Measurements from ENCODE around the gene CAMK2D.

The CAMK2D gene

GRCh38 chr4:113419631-113420030 is 341.9 kb downstream of the CAMK2D start:
- DNase-seq = no peak

DNA sequence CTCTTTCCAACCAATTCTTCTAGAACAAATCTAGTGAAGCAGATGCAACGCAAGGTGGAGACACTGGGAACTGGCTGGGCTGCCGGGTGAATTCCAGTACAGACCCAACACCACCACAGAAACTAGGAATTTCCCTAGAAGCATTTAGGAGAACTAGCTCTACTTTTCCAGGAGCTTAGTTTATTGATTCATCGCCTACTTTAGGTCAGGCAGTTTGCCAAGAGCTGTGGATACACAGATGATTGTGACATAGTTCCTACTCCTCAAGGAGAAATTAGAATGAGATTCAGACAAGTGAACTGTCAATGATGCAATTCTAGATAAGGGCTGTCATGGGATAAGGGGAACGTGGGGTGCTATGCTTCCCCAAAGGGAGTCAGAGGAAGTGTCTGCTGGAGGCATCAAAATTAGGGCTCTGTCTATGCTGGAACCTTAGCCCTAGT is 350.0 kb downstream of the CAMK2D start:
- no peak for DNase-seq

DNA sequence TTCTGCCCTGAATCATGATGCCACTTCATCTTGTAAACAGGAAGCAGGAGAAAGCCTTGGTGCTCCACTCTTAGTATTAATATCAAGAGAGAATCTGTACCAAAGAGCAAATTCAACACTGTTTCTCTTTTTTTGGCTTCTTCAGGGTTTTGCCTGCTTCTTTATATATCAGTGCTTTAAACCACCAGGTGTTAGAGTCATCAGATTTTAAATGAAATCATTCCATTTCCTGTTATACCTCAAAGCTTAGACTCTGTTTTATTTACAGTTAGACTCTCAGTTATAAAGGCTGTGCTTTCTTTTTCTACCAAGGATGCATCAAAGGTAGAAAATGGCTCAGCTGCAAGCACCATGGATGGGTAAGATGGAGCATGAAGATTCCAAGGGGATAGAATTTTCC is 350.9 kb downstream of the CAMK2D start:
- no peak for DNase-seq

GRCh38 chr4:113409181-113409580 is 352.4 kb downstream of the CAMK2D start:
- no peak for DNase-seq

DNA sequence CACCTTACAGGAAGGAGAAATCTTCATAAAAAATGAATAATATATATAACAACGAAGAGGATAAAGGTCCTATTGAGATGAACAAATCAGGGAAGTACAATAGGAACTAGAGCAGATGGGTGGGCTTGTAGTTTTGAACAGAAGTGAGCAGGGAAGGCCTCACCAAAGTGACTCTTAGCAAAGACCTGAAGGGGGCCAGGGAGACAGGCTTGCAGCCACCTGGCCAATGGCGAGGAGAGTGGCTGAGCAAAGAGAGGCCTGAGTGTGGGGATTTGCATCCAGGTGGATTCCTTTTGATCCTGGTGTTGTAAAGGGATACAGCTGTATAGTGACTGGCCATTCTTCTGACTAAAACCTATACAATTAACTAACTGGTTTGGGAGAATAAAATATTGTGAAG is 354.1 kb downstream of the CAMK2D start:
- peak; percentile 72 for DNase-seq

GRCh38 chr4:113406723-113407016 is 354.9 kb downstream of the CAMK2D start:
- DNase-seq = peak; percentile 58

DNA sequence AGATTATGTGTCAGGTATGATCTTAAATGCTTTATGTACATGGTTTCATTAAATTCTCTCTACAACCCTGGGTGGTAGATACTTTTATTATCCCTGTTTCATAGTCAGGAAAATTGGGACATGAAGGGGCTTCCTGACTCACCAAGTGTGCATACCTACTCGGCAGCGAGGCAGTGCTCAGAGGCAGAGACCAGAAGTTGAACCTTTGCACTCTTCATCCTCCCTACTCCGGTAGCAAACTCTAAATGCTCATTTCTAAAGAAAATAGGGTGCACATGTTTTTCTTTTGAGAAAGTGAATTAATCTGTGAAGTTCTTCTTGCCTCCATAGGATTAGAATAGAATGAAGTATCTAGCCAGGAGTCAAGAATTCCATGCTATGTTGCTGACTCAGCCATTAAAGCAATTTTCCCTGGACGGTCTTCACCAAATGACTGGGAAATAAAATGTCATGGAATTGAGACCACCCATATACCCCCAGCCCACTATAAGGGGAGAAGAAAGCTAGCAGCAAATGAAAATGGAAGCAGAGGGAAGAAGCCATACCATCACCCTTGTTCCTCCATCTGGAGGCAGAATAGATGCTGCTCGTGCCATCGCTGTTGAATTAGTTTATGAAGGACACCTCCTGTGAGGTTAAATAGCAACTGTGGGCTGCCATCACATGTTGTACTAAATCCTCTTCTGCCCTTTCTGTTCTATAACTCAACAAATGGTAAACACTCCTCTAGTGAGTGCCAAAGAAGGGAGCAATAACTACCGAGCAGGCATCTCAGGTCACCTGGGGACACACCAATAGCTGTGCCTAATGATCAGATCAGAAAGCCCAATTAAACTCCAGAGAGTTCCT is 355.4 kb downstream of the CAMK2D start:
- peak; percentile 56 for DNase-seq

GRCh38 chr4:113404841-113405240 is 356.7 kb downstream of the CAMK2D start:
- no peak for DNase-seq

DNA sequence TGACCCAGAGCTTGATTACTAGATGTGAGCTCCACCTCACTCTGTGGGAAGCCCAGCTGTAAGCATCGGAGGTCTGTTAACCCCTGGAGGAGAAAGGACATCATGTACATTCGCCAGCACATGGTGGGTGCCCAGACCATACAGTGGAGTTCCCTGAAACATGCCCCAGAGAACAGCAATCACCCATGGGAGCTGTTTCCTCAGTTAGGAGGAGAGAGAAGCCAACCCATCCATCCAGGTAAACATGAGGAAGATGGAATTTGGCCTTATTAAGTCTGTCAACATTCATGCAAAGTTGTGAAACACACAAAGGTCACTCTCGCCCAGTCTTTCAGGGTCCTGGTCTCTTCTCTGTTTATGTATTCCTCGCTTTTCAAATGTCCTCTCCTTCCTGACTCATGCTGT is 357.4 kb downstream of the CAMK2D start:
- DNase-seq = no peak
